ENCODE results near the gene CERS1. TPM values are rescaled to one million over a fixed set of nuclear protein-coding genes. Genes with fewer than 3 reads are reported as not detected.

Gene CERS1
- total RNA-seq, 2 donors from 2014 or later = 0.26 to 0.66 TPM

DNA sequence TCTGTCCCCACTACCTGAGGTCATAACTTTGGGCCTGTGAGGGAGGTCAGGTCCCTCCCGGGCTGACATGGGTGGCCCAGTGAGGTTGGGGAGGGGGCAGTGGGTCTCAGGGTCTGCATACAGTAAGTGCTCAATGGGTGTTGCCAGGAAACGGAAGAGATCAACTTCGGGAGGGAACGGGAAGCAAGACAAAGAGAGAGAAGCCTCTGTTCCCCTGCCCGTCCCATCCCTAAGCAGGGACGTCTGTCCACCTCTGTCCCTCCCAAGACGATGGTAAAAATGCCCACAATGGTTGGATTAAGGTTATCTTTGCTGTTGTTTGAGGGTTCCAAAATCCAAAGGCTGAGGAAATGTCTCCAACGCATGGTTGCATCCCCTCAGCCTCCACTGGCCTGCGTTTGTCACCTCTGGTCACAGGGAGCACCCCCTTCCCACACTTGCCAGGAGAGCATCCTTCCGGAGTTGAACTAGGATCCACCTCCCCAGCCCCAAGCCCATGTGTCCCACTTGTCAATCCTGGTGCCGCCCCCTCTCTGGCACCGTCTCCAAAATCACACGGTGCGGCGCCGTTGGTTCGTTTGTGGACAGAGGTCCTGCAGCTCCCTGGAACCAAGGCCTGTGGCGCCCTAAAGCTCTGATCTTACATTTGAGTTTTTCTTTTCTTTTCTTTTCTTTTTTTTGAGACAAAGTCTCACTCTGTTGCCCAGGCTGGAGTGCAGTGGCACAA lies 45.8 kb upstream of the CERS1 start:
- no peak overlapping the region for H3K27ac ChIP-seq

DNA sequence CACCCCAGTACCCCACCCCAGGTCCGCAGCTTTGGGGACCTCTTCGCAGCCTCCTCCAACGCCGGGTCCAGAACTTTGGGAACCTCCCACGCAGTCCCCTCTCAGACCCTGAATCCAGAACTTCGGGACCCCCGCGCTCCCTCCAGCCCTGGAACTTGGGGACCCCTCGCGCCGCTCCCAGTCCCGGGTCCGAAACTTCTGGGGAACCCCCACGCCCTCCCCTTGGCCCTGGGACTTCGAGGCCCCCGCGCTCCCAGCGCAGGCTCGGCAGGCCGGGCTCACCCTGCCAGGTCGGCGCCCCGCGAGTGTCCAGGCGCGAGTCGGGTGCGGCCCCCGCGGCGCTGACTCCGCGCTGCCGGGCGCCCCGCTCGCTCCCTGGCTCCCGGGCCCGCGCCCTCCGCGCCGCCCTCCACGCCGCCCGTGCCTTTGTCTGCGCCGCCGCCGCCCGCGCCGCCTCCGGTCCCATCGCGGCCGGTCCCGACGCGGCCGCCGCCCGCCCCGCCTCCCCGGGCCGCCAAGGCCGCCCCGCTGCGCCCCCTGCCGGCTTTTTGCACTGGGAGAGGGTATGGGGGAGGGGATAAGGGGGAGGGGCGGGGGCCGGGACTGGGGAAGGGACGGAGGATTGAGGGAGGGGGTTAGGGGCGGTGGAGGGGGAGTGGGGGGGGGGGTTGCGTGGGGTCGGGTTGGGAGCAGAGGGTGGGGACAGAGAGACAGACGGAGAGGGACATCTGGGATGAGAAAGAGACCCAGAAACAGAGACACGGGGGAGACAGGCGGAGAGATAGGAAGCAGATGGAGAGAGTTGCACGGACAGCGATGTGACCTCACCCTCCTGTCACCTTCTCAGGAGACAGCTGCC lies 45.0 kb upstream of the CERS1 start, which contains the start of gene HOMER3:
Gene HOMER3, minus strand, starts transcription at position 449 of the 859 bp plus-strand sequence. CDS start 2,235 bp downstream, outside the sequence.
- DNase-seq = peak; percentile 71 to 87 (median 80)
- no peaks in the 10 kb centered on the region for H3K36me3 ChIP-seq (replicated peaks in 1 of 2; ENCODE audit: insufficient read depth in 1 of 2, low read depth in 2 of 2)
- H3K4me3 ChIP-seq = peak within 1 kb of the TSS; percentile 47 to 52
- H3K27me3 ChIP-seq = no peaks in the 10 kb centered on the region
- TF ChIP-seq CTCF (IDR thresholded peaks at IDR 0.05) (peak in 5 of 7 experiments; percentile 20 to 67 (median 54)), POLR2A (IDR thresholded peaks at IDR 0.05) (no peak)
- intact Hi-C loops (cut with DNase I) = no loop called here
- ATAC-seq = peak; percentile 92
- WGBS, 2 donors = 2 to 5% methylated on average over 16 to 65 of the region's 81 CpGs
- no peaks in the 10 kb centered on the region for H3K9me3 ChIP-seq
- peaks cover 17% of the 10 kb centered on the region for H3K4me1 ChIP-seq
- H3K27ac ChIP-seq = peak within 1 kb of the TSS in 1 of 4 donors; percentile 1

More for the DNA sequence above, 45.8 kb upstream of the CERS1 start:
- DNase-seq (no peak), ATAC-seq (no peak)
- peaks cover 17% of the 10 kb centered on the region for H3K4me1 ChIP-seq
- no peak overlapping the region for H3K4me3 ChIP-seq
- H3K36me3 ChIP-seq (replicated peaks in 1 of 2; ENCODE audit: insufficient read depth in 1 of 2, low read depth in 2 of 2) = no peaks in the 10 kb centered on the region
- intact Hi-C loops (cut with DNase I) = no loop called here
- H3K9me3 ChIP-seq = no peaks in the 10 kb centered on the region
- 68 to 75% methylated on average over 13 to 18 of the region's 18 CpGs for WGBS, 2 donors
- TF ChIP-seq POLR2A (IDR thresholded peaks at IDR 0.05) (no peak), CTCF (IDR thresholded peaks at IDR 0.05) (no peak)
- no peaks in the 10 kb centered on the region for H3K27me3 ChIP-seq

DNA sequence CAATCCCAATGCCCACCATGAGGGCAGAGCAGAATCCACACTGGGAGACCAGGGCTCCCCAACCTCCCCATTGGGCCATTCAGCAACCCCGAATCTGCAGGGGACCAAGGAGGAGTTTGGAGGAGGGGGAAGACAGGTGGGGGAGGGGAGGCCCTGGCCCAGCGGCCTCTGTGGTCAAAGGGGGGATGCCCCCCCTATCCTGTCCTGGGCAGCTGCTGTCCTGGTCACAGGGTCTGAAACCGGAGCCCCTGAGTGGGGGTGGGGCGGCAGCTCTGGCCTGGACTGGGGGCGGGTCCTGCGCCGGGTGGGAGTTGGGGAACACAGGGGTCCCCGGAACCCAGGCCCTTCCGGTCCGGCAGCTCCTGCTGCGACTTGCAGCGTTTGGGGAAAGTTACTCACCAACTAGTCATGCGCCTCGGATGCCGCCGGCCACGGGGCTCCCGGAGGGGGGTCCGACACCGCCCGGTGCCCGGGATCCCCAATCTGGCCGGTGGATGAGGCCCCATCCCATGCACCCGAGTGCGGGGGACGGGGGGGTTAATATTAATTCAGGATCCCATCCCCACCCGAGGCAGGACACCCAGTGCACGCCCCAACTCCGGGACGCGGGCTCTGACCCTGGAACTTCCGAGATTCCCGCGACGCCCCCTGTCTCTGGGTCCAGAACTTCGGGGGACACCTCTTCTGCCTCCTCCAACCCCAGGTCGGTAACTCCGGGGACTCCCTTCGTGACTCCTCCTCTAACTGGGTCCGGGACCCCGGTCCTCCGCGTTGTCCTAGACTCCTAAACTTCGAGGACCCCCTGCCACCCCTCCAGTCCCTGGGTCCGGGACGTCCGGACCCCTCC lies 44.2 kb upstream of the CERS1 start:
- Histone ChIP-seq H3K27me3 (no peaks in the 10 kb centered on the region), H3K4me1 (peaks cover 17% of the 10 kb centered on the region), H3K4me3 (peak overlapping the region; percentile 47 to 52), H3K36me3 (replicated peaks in 1 of 2; ENCODE audit: insufficient read depth in 1 of 2, low read depth in 2 of 2) (no peaks in the 10 kb centered on the region), H3K9me3 (no peaks in the 10 kb centered on the region), H3K27ac (peak overlapping the region in 1 of 4 donors; percentile 1)
- WGBS, 2 donors = 1 to 2% methylated on average over 9 to 42 of the region's 47 CpGs
- peak; percentile 22 for ATAC-seq
- intact Hi-C loops (cut with DNase I) = no loop called here
- peak; percentile 25 to 50 (median 35) for DNase-seq
- TF ChIP-seq POLR2A (IDR thresholded peaks at IDR 0.05) = peak in 1 of 3 donors; percentile 10
- TF ChIP-seq CTCF (IDR thresholded peaks at IDR 0.05) = no peak

GRCh38 chr19:18939163-18939562 lies 43.2 kb upstream of the CERS1 start:
- ATAC-seq = no peak
- Histone ChIP-seq H3K4me3 (no peak overlapping the region), H3K9me3 (no peaks in the 10 kb centered on the region)

More at GRCh38 chr19:18939163-18939562, 43.2 kb upstream of the CERS1 start:
- H3K4me1 ChIP-seq = peaks cover 17% of the 10 kb centered on the region
- 89 to 93% methylated on average over 3 of the region's 3 CpGs for WGBS, 2 donors
- no peaks in the 10 kb centered on the region for H3K27me3 ChIP-seq
- no peak overlapping the region for H3K27ac ChIP-seq
- H3K36me3 ChIP-seq (replicated peaks in 1 of 2; ENCODE audit: insufficient read depth in 1 of 2, low read depth in 2 of 2) = no peaks in the 10 kb centered on the region
- intact Hi-C loops (cut with DNase I) = no loop called here
- TF ChIP-seq POLR2A (IDR thresholded peaks at IDR 0.05) = no peak
- no peak for TF ChIP-seq CTCF (IDR thresholded peaks at IDR 0.05)
- no peak for DNase-seq
